ENCODE measurements around the gene DAPK3. TPM values are rescaled to one million over a fixed set of nuclear protein-coding genes. Genes with fewer than 3 reads are reported as not detected.
"Not testable (repeated sequence)": the region's sequence is repeated elsewhere in the genome, so short reads cannot be mapped to it uniquely, and the experiment has no call there.

Gene DAPK3
- total RNA-seq, 4 donors from 2014 or later, result 54.6 to 89.0 (median 82.3) TPM

- no peaks in the 10 kb centered on the region for H3K27me3 ChIP-seq
- no peak overlapping the region for H3K4me3 ChIP-seq
- DNase-seq, result no peak
- TF ChIP-seq POLR2AphosphoS5 (IDR thresholded peaks at IDR 0.05) (no peak), POLR2A (IDR thresholded peaks at IDR 0.05) (no peak), EP300 (IDR thresholded peaks at IDR 0.05; ENCODE audit: low read depth) (no peak)
- TF ChIP-seq, protein P1, sequence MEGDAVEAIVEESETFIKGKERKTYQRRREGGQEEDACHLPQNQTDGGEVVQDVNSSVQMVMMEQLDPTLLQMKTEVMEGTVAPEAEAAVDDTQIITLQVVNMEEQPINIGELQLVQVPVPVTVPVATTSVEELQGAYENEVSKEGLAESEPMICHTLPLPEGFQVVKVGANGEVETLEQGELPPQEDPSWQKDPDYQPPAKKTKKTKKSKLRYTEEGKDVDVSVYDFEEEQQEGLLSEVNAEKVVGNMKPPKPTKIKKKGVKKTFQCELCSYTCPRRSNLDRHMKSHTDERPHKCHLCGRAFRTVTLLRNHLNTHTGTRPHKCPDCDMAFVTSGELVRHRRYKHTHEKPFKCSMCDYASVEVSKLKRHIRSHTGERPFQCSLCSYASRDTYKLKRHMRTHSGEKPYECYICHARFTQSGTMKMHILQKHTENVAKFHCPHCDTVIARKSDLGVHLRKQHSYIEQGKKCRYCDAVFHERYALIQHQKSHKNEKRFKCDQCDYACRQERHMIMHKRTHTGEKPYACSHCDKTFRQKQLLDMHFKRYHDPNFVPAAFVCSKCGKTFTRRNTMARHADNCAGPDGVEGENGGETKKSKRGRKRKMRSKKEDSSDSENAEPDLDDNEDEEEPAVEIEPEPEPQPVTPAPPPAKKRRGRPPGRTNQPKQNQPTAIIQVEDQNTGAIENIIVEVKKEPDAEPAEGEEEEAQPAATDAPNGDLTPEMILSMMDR (IDR thresholded peaks at IDR 0.05), result no peak
- no peaks in the 10 kb centered on the region for H3K36me3 ChIP-seq
- intact Hi-C loops (cut with DNase I; ENCODE audit: low total_unique reads), result no loop called here
- no peaks in the 10 kb centered on the region for H3K9me3 ChIP-seq
- 43% methylated on average over 2 of the region's 2 CpGs; no CpG with 5 or more reads in 1 of the 2 donors for WGBS, 2 donors (ENCODE audit: low coverage in 1 of 2)
- H3K27ac ChIP-seq, result no peak overlapping the region
- H3K4me1 ChIP-seq, result peaks cover 3 to 5% (median 5%) of the 10 kb centered on the region in 4 donors
- in situ Hi-C loops (cut with MboI; ENCODE audit: low pct_ligation_motif_present in 1 of 4, low pct_unique_long_range_greater_than_20kb in 1 of 4, low sequenced_read_pairs in 3 of 4), result no loop called here
Measured at GRCh38 chr19:3945838-3946237, 25.1 kb downstream of the DAPK3 start.

DNA sequence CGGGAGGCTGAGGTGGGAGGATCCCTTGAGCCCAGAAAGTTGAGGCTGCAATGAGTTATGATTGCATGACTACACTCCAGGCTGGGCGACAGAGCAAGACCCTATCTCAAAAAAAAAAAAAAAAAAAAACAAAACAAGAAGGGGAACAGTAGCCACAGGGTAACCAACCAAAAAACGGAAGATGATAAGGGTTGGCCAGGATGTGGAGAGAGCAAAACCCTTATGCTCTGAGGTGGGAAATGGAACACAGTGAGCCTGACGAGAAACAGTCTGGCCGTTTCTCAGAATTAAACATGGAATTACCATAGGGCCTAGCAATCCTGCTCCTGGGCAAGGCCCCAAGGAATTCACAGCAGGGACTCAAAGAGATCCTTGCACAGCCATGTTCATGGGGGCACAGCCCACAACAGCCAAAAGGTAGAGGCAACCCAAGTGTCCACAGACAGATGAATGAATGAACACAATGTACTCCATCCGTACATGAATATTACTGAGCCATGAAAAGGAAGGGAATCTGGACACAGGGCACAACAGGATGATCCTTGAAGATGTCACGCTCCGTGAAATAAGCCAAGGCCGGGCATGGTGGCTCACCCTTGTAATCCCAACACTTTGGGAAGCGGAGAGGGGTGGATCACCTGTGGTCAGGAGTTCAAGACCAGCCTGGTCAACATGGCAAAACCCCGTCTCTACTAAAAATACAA, 26.7 kb downstream of the DAPK3 start:
- TF ChIP-seq EP300 (IDR thresholded peaks at IDR 0.05; ENCODE audit: low read depth) (no peak), POLR2A (IDR thresholded peaks at IDR 0.05) (no peak), POLR2AphosphoS5 (IDR thresholded peaks at IDR 0.05) (no peak)
- TF ChIP-seq, protein P1 (IDR thresholded peaks at IDR 0.05), result no peak
- WGBS, 2 donors (ENCODE audit: low coverage in 1 of 2), result 78 to 84% methylated on average over 7 to 11 of the region's 11 CpGs
- H3K27ac ChIP-seq, result no peak overlapping the region
- H3K27me3 ChIP-seq, result no peaks in the 10 kb centered on the region
- intact Hi-C loops (cut with DNase I; ENCODE audit: low total_unique reads), result no loop called here
- H3K4me3 ChIP-seq, result no peak overlapping the region
- H3K9me3 ChIP-seq, result no peaks in the 10 kb centered on the region
- no peaks in the 10 kb centered on the region for H3K36me3 ChIP-seq
- DNase-seq, result no peak
- no peaks in the 10 kb centered on the region for H3K4me1 ChIP-seq
- in situ Hi-C loops (cut with MboI; ENCODE audit: low pct_ligation_motif_present in 1 of 4, low pct_unique_long_range_greater_than_20kb in 1 of 4, low sequenced_read_pairs in 3 of 4), result no loop called here

GRCh38 chr19:3942790-3943409, 28.0 kb downstream of the DAPK3 start:
- Histone ChIP-seq H3K4me1 (no peaks in the 10 kb centered on the region), H3K27ac (no peak overlapping the region), H3K36me3 (no peaks in the 10 kb centered on the region), H3K9me3 (no peaks in the 10 kb centered on the region), H3K27me3 (no peaks in the 10 kb centered on the region), H3K4me3 (no peak overlapping the region)
- 73% methylated on average over 8 of the region's 8 CpGs; no CpG with 5 or more reads in 1 of the 2 donors for WGBS, 2 donors (ENCODE audit: low coverage in 1 of 2)
- TF ChIP-seq EP300 (IDR thresholded peaks at IDR 0.05; ENCODE audit: low read depth) (no peak), POLR2A (IDR thresholded peaks at IDR 0.05) (no peak)
- TF ChIP-seq, protein P1 (IDR thresholded peaks at IDR 0.05), result no peak
- intact Hi-C loops (cut with DNase I; ENCODE audit: low total_unique reads), result no loop called here
- in situ Hi-C loops (cut with MboI; ENCODE audit: low pct_ligation_motif_present in 1 of 4, low pct_unique_long_range_greater_than_20kb in 1 of 4, low sequenced_read_pairs in 3 of 4), result no loop called here
- DNase-seq, result no peak

GRCh38 chr19:3938300-3938950, 32.5 kb downstream of the DAPK3 start:
- H3K36me3 ChIP-seq; H3K27ac ChIP-seq; H3K4me1 ChIP-seq; H3K4me3 ChIP-seq; in situ Hi-C loops (cut with MboI; ENCODE audit: low pct_ligation_motif_present in 1 of 4, low pct_unique_long_range_greater_than_20kb in 1 of 4, low sequenced_read_pairs in 3 of 4); intact Hi-C loops (cut with DNase I; ENCODE audit: low total_unique reads); DNase-seq; H3K9me3 ChIP-seq: not testable (repeated sequence)
- 74 to 86% methylated on average over 3 to 21 of the region's 22 CpGs for WGBS, 2 donors (ENCODE audit: low coverage in 1 of 2)
- H3K27me3 ChIP-seq, result peaks cover 16% of the 10 kb centered on the region

Data from transverse colon (tissue), 4 donors.